NCI-H2196 treated with DMSO at 0.1 percent for 48 hours (cell line): ENCODE results near the gene NPAS2.

ENCODE experiments used
- DNase-seq: peaks from one replicate; lab custom pipeline; 2025; ENCODE audit not compliant: unreplicated experiment; lab: John Stamatoyannopoulos, UW

The NPAS2 gene

DNA sequence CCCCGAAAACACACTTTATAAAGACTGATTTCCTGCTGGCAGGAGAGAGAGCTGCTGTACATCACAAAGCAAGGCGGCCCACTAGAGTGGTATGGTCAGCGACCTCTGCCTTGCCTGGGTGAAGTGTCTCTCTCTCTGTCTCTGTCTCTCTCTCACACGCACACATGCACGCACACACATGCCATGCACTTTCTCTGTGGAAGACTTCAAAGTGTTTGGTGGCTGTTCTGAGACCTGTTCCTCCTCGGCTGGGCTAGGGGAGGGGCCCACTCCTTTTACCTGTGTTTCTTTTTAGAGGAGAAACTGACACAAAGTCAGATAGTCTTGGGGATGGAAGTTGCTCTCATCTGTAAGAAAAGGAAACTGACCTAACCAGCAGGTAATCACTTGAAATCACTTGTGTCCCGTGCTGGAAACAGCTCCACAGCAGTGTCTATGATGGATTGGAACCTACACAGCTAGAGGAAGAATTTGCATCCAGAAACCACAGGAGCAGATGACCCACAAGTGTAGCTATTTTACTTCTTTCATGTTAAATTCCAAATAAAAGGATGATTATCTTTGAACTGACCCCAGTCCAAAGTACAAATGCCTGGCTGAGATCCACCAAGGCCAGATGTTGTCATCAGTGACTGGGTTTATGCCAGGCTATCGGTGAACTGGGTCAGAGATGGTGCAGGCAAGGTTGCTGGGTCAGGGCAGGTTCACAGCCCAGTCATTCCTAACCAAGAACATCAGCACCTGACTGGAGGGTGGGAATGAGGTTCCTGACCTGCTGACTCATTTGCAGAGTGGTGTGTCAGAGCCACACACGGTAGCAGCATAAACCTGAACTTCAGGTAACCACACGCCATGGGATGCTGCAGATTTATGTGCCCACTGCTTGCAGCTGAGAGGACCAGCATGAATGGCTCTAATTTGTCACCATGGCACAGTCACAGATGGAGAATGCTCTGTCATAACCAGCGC is 63.0 kb downstream of the NPAS2 start:
- DNase-seq: no peak

GRCh38 chr2:100884145-100884621 is 64.2 kb downstream of the NPAS2 start:
- no peak for DNase-seq

DNA sequence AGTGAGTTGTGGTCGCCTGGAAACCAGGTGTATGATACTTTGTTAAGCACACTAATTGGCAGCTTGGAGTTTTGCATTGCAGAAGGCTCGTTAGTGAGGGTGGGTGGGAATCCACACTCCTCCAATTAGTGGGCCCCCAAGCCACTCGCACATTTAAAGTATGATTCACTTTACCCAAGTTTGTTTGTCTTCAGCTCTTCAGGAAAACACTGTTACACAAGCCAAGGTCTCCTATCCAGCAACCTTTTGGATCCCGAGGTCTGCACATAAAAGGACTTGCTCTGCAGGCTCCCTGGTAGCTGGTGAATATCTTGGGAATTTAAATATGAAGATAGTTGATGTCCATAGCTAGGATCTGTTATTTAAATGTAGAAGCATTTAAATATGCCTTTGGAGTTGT is 66.1 kb downstream of the NPAS2 start:
- DNase-seq: no peak

DNA sequence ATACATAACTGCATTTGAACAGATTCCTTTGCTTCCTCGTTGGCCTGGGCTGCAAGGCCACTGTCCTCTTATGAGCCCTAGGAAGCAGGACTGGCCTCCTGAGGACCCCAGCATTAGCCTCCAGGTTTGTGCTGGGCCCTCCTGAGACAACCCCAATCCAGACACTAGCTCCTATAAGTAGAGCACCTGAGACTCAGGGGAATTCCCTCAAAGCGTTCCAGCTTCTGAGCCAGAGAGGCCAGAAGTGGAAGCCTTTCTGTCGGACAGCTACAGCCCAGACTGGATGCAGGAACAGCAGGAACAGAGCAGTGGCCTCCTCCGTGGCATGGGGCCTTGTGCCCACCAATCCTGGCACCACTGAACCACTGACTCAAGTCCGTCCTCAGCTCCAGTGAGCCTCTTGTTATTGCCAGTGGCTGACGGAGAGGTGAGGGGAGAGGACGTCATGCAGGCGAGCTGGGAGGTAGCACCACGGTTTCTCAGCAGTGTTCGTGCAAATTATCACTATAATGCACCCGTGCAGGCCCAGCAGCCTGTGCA is 67.2 kb downstream of the NPAS2 start:
- no peak for DNase-seq

- DNase-seq: no peak
These were observed 68.0 kb downstream of the NPAS2 start for GRCh38 chr2:100887713-100888495.

DNA sequence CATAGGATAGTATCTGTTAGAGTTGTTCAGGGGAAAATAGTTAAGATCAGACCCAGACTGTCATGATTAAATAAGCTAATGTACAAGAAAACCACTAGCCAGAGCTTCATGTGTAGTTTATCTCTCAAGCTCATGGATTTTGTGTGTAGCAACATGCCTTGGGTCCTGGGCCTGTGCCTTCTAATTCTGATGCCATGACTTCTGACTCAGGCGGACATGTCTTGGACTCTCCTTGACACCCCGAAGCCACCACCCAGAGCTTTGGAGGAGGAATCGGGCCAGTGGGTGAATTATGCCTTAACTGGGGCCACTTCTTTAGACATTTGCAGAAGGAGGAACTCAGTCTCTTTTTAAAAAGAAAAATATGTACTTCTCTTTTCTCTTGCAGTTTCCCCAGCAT is 68.7 kb downstream of the NPAS2 start:
- DNase-seq: no peak

- no peak for DNase-seq
These were observed 69.3 kb downstream of the NPAS2 start for GRCh38 chr2:100889286-100889685.

DNA sequence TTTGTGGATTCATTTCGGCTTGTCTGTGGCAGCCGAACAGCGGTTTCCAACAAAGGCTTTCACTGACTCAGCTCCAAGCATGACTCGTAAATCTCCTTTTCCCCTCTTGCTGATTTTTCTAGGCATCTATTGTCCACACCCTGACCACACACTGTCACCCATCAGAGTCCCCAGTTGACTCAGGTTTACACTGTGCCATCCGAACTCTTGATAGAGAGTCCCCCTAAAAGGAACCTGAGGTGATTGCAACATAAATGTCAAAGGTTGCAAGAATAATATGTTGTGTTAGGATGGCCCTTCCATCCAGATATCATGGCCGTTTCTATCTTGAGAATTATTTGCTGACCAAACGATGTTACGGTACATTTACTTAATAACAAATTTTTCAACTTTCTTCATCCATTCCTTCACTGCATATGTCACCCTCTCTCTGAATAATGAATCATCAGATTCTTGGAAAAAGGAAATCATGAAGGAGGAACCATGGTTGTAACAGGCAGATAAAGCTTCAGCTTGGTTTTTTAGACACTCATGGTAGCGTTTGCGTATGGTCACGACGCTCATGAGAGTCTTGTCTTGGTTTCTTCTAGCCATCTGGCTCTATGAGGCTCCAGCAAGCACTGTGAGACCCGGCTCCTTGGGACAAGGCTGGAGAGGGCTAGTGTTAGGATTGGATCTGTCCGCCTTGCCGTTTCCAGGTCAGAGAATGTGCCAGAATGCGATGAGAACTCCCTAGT is 72.1 kb downstream of the NPAS2 start:
- DNase-seq: no peak

GRCh38 chr2:100893392-100894104 is 73.6 kb downstream of the NPAS2 start:
- no peak for DNase-seq

DNA sequence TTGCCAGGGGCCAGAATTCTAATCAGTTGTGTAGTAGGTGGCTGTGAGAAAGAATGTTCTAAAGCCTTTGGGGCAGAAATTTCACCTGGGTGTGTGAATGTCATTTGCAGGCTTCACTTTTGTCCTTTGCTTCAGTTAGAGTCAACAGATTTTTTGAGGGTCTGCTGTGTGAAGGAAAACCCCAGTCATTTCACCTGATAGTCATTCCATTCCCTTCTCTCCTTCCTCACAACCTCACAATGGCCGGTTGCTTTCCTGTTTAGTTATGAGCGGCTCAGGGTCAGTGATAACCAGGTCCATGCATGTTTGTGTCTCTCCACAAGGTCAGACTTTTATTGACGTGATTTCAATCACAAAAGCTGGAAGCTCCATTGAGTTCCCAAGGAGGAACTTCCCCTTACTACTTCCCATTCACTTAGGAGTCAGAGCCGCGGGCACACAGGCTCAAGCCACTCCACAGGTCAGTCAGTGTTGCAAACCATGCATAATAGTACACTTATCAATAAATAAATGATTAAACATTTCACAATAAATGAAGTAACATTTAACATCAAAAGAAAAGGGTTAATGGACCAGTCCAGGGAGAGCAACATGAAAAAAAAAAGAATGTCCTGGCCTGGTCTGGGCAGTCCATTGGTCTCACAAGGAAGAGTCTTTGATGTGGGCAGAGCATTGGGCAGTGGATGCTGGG is 74.3 kb downstream of the NPAS2 start:
- DNase-seq: no peak

- DNase-seq: no peak
These were observed 74.8 kb downstream of the NPAS2 start for GRCh38 chr2:100894796-100895156.

GRCh38 chr2:100895402-100895801 is 75.5 kb downstream of the NPAS2 start:
- DNase-seq: no peak

GRCh38 chr2:100895934-100896685 is 76.2 kb downstream of the NPAS2 start:
- no peak for DNase-seq

DNA sequence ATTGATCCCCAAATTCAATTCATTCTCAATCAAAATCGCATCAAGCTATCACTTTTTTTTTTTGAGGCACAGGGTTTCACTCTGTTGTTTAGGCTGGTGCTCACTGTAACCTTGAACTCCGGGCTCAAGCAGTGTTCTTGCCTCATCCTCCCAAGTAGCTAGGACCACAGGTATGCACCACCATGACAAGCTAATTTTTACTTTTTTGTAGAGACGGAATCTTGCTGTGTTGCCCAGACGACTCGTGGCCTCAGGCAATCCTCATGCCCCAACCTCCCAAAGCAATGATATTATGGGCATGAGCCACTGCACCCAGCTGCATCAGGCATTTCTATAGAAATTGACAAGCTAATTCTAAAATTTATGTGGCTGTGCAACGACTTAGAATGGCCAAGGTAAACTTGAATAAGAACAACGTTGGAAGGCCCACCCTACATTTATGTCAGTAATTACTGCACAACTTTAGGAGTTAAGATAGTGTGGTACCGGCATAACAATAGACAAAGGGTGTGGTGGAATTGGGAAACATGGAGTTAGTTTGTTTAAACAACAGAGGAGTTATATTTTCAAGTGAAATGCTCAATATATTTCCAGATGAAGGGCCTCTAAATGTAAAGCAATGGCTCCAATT is 78.2 kb downstream of the NPAS2 start:
- DNase-seq: no peak

DNA sequence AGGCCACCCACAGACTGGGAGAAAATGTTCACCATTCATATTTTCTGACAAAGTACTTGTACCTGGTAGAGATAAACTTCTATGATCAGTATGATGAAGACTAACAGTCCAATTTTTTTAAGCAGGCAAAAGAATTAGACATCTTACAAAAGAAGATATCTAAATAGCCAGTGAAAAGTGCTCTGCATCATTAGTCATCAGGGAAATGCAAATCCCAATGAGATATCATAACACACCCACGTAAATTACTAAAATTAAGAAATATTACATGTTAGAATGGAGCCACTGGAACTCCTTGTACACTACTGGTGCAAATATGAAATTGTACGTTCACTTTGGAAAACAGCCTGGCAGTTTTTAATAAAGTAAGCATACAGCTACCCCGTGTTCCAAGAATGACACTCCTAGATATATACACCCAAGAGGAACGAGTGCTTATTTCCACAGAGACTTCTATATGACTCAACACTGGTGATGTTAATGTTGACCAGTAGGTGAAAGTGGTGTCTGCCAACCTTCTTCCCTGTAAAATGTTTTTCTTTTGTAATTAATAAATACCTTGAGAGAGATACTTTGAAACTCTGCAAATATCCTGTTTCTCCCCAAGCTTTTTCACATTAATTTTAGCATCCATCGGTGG is 80.3 kb downstream of the NPAS2 start:
- no peak for DNase-seq

- DNase-seq: no peak
These were observed 83.0 kb downstream of the NPAS2 start for GRCh38 chr2:100902817-100903405.

DNA sequence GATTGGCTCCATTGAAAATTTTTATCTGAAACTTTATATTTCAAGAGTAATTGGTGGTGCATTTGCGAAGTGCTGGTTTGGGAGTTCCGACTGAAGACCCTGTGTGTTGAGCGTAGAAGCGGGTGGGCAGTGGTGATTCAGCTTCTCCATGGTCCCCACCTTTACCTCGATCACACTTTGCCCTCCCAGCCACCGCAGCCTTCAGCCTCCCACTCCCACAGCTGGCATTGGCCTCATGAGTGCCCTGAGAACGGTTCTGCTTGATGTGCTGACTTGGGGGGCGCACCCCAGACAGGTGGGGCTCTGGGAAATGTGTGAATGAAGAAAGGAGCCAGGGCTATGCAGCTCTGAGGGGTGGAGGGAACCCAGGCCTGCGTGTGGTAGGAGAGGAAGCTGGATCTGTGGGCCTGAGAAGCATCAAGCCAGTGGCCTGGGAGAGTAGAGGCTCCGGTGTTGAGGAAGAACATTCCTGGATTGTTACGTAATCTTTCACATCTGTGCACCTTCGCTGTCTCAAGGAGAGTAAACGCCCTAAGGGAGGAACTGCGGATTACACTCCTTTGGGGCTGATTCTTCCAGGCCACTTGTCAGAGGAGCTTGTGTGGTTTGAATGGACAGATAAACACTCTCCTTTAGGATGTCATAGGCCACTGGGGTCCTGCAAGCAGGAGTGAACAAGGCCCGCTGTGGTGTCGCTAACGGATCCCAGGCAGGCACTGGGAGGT is 83.8 kb downstream of the NPAS2 start:
- DNase-seq: no peak
